Kidney (tissue), 14 donors: ENCODE results near the gene CLIP4. TPM values are rescaled to one million over a fixed set of nuclear protein-coding genes. Genes with fewer than 3 reads are reported as not detected.

Experiments used
- DNase-seq, 5 donors: peaks; one replicate each; pipeline ENCODE4 v3.0.0-alpha.2; 2013 to 2020
- FAIRE-seq: peaks from 2 replicates; lab custom pipeline; 2012; peaks lifted over from hg19 to GRCh38; lab: Jason Lieb, UNC
- H3K27ac ChIP-seq, 2 donors: one replicate each; pipeline ENCODE4 v1.7.0; 2013; ENCODE audit warnings: low read depth in 2 of 2, low read length in 2 of 2, inconsistent platforms in 1 of 2
- H3K27me3 ChIP-seq: one replicate; pipeline ENCODE4 v1.7.1; 2013; ENCODE audit warnings: low read length, inconsistent platforms; ENCODE audit not compliant: control insufficient read depth, insufficient read depth
- H3K36me3 ChIP-seq, 3 donors: one replicate each; pipeline versions ENCODE4 v1.7.0 to v1.7.1; 2013; ENCODE audit warnings: low read length in 3 of 3, control low read depth in 1 of 3, inconsistent platforms in 1 of 3; ENCODE audit not compliant: insufficient read depth in 3 of 3, control insufficient read depth in 2 of 3
- H3K4me1 ChIP-seq, 3 donors: one replicate each; pipeline versions ENCODE4 v1.7.0 to v1.7.1; 2013; ENCODE audit warnings: low read length in 3 of 3, inconsistent platforms in 1 of 3, low read depth in 1 of 3; ENCODE audit not compliant: control insufficient read depth in 2 of 3, insufficient read depth in 2 of 3
- H3K4me3 ChIP-seq, 3 donors: one replicate each; pipeline versions ENCODE4 v1.7.0 to v1.8.1; 2013; ENCODE audit warnings: low read length in 3 of 3, control low read depth in 1 of 3, inconsistent platforms in 1 of 3
- H3K9ac ChIP-seq, 3 donors: one replicate each; pipeline versions ENCODE4 v1.7.0 to v1.7.1; 2013; ENCODE audit warnings: low read length in 3 of 3, control low read depth in 1 of 3, inconsistent platforms in 1 of 3
- H3K9me3 ChIP-seq, 3 donors: one replicate each; pipeline versions ENCODE4 v1.7.0 to v1.7.1; 2013; ENCODE audit warnings: low read length in 3 of 3, control low read depth in 1 of 3, inconsistent platforms in 1 of 3; ENCODE audit not compliant: control insufficient read depth in 2 of 3, insufficient read depth in 1 of 3
- intact Hi-C: fragments of 100-400 bp; cut with DNase I; formaldehyde crosslinking; loops from one replicate; pipeline ENCODE4 v1.11.1; 2022
- polyA plus RNA-seq: library from polyadenylated mRNA; stranded (reverse); fragments of 350-450 nt; fragmentation: Illumina TruSeq; extraction: RNeasy Lipid Tissue Mini Kit (QIAGEN cat#74804); gene quantifications from one replicate; pipeline ENCODE4 v1.2.3, GENCODE V29; 2014; ENCODE audit warnings: low read depth, low replicate concordance; ENCODE audit not compliant: insufficient read depth
- total RNA-seq: library from RNA; stranded (reverse); fragmentation: NEBNext Ultra II Directional; extraction: Animal tissue kit (Norgen Biotek cat#: 25700); gene quantifications from one replicate; pipeline ENCODE4 v1.2.1, GENCODE V29; 2021
- TF ChIP-seq, protein P1 (sequence below): IDR thresholded peaks from 3 replicates; pipeline ENCODE4 v1.5.1; 2012; ENCODE audit warnings: mild to moderate bottlenecking, moderate library complexity, borderline replicate concordance; ENCODE audit not compliant: insufficient read depth; ENCODE audit errors: extremely low read depth
- donor health status: control.
- donor health status: control.
- donor health status: control.
- donor health status: control.
- donor health status: control.
- donor health status: DM: yes; HTN: yes; CAD: no.
- donor health status: Normal renal cell carcinoma (clear cell type).

The CLIP4 gene
- total and polyA plus RNA-seq, 2 donors from 2014 or later, result 7.8 to 18.1 TPM

DNA sequence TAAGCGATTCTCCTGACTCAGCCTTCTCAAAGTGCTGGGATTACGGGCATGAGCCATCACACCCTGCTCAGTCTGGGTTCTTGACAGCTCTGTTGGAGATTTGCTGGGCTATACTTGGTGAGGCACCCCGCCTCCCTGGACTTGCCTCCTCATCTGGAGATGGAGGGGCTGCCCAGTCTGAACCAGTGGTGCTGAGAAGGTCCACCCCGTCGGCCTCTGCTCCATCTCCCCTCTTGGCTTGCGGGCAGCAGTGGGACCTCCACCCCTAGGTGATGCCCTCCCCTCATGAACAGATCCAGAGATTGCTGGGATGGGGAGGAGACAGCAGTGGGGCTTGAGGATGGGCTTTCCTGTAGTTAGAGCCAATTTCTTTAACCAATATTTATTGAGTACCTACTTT lies 120.9 kb downstream of the CLIP4 start:
- Histone ChIP-seq H3K9ac (no peak overlapping the region), H3K9me3 (no peaks in the 10 kb centered on the region), H3K36me3 (no peaks in the 10 kb centered on the region), H3K27ac (no peak overlapping the region), H3K4me1 (no peaks in the 10 kb centered on the region), H3K4me3 (no peak overlapping the region), H3K27me3 (no peaks in the 10 kb centered on the region)
- intact Hi-C loops, result no loop called here
- FAIRE-seq (no peak), DNase-seq (no peak)
- TF ChIP-seq, protein P1, sequence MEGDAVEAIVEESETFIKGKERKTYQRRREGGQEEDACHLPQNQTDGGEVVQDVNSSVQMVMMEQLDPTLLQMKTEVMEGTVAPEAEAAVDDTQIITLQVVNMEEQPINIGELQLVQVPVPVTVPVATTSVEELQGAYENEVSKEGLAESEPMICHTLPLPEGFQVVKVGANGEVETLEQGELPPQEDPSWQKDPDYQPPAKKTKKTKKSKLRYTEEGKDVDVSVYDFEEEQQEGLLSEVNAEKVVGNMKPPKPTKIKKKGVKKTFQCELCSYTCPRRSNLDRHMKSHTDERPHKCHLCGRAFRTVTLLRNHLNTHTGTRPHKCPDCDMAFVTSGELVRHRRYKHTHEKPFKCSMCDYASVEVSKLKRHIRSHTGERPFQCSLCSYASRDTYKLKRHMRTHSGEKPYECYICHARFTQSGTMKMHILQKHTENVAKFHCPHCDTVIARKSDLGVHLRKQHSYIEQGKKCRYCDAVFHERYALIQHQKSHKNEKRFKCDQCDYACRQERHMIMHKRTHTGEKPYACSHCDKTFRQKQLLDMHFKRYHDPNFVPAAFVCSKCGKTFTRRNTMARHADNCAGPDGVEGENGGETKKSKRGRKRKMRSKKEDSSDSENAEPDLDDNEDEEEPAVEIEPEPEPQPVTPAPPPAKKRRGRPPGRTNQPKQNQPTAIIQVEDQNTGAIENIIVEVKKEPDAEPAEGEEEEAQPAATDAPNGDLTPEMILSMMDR, result no peak

DNA sequence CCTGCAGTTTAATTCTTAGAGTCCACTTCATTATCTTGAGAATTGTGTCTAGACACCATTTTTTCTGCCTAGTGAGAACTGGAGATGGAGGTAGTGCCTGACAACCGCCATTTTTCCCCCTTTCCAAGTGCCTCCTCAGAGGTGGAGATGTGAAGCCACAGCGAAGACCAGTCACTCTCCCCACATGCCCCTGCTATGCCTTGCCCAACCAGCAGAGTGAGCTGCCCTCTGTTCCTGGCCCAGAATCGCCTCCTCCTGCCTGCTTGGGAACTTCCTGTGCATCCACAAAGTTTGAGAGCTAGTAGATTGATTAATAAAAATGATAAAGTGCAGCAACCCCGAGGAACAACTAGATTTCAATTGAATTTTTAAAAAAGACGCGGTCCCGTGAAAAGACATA lies 123.3 kb downstream of the CLIP4 start:
- TF ChIP-seq, protein P1, result peak; percentile 40
- FAIRE-seq (no peak), DNase-seq (no peak)
- no peak overlapping the region for H3K9ac ChIP-seq
- no peaks in the 10 kb centered on the region for H3K27me3 ChIP-seq
- intact Hi-C loops, result no loop called here
- no peak overlapping the region for H3K27ac ChIP-seq
- no peaks in the 10 kb centered on the region for H3K9me3 ChIP-seq
- no peak overlapping the region for H3K4me3 ChIP-seq
- H3K4me1 ChIP-seq, result no peaks in the 10 kb centered on the region
- H3K36me3 ChIP-seq, result no peaks in the 10 kb centered on the region

Other genes starting within 250 kb of the CLIP4 start
- gene TRMT61B, start 245.1 kb upstream of the CLIP4 start, total RNA-seq, result 14.4 TPM
- 18.4 TPM for gene TRMT61B, start 245.1 kb upstream of the CLIP4 start, polyA plus RNA-seq
- 40.5 TPM for gene WDR43, start 220.7 kb upstream of the CLIP4 start, total RNA-seq
- 9.6 TPM for gene WDR43, start 220.7 kb upstream of the CLIP4 start, polyA plus RNA-seq
- 0.60 TPM for gene TOGARAM2, start 134.1 kb upstream of the CLIP4 start, total RNA-seq
- 1.4 TPM for gene TOGARAM2, start 134.1 kb upstream of the CLIP4 start, polyA plus RNA-seq
- not detected for gene PCARE, start 40.9 kb upstream of the CLIP4 start, total RNA-seq
- 1.3 TPM for gene PCARE, start 40.9 kb upstream of the CLIP4 start, polyA plus RNA-seq